OCI-LY1 (cell line): ENCODE measurements around the gene TIMP2.

Experiments used
- H2AFZ ChIP-seq: fragments of 200-600 bp; sonication (generic), shearing (Covaris generic); 2 replicates; pipeline ENCODE4 v1.6.0; 2014; ENCODE audit warnings: antibody characterized with exemption, mild to moderate bottlenecking, low read length
- H3F3A ChIP-seq: fragments of 200-600 bp; sonication (generic), shearing (Covaris generic); 2 replicates; pipeline ENCODE4 v1.6.0; 2014; ENCODE audit warnings: mild to moderate bottlenecking, antibody characterized with exemption, low read length, moderate library complexity; ENCODE audit not compliant: insufficient read depth
- H3K27ac ChIP-seq: fragments of 200-600 bp; sonication (generic); 2 replicates; pipeline ENCODE4 v1.5.1; 2014; ENCODE audit warnings: low read length, mixed run types, mild to moderate bottlenecking, low read depth; ENCODE audit not compliant: poor library complexity, severe bottlenecking
- H3K27me3 ChIP-seq: fragments of 200-600 bp; sonication (generic); 2 replicates; pipeline ENCODE4 v1.6.0; 2014; ENCODE audit warnings: antibody characterized with exemption, mild to moderate bottlenecking, low read length, moderate library complexity; ENCODE audit not compliant: insufficient read depth
- H3K36me3 ChIP-seq: fragments of 200-600 bp; sonication (generic); 2 replicates; pipeline ENCODE4 v1.6.1; 2014; ENCODE audit warnings: mild to moderate bottlenecking, antibody characterized with exemption, low read length, moderate library complexity, mixed read lengths; ENCODE audit not compliant: insufficient read depth
- H3K4me1 ChIP-seq: fragments of 200-600 bp; sonication (generic); 2 replicates; pipeline ENCODE4 v1.5.1; 2014; ENCODE audit warnings: mild to moderate bottlenecking, low read length, moderate library complexity; ENCODE audit not compliant: insufficient read depth, severe bottlenecking
- H3K4me2 ChIP-seq: fragments of 200-600 bp; sonication (generic), shearing (Covaris generic); 2 replicates; pipeline ENCODE4 v1.6.1; 2014; ENCODE audit warnings: low read length
- H3K4me3 ChIP-seq: fragments of 200-600 bp; sonication (generic); 2 replicates; pipeline ENCODE4 v1.5.1; 2014; ENCODE audit warnings: low read length, low read depth, mild to moderate bottlenecking, mixed read lengths; ENCODE audit not compliant: poor library complexity, severe bottlenecking
- H3K79me2 ChIP-seq: fragments of 200-600 bp; shearing (Covaris generic); 2 replicates; pipeline ENCODE4 v1.6.1; 2016; ENCODE audit warnings: mixed run types, low read length, mixed read lengths; ENCODE audit not compliant: insufficient read depth
- H3K9ac ChIP-seq: fragments of 200-600 bp; sonication (generic), shearing (Covaris generic); 2 replicates; pipeline ENCODE4 v1.6.1; 2014; ENCODE audit warnings: mild to moderate bottlenecking, low read length, mixed read lengths
- H3K9me2 ChIP-seq: fragments of 200-600 bp; sonication (generic), shearing (Covaris generic); 2 replicates; pipeline ENCODE4 v1.6.1; 2014; ENCODE audit warnings: low read depth, mild to moderate bottlenecking, low read length, mixed read lengths
- H3K9me3 ChIP-seq: fragments of 200-600 bp; shearing (Covaris generic); 2 replicates; pipeline ENCODE4 v1.6.1; 2014; ENCODE audit warnings: low read length, mixed read lengths
- H4K20me1 ChIP-seq: fragments of 200-600 bp; sonication (generic), shearing (Covaris generic); 2 replicates; pipeline ENCODE4 v1.6.0; 2016; ENCODE audit warnings: mild to moderate bottlenecking, low read length; ENCODE audit not compliant: insufficient read depth
- CTCF ChIP-seq: fragments of 200-600 bp; sonication (generic), shearing (Covaris generic); IDR thresholded peaks from 2 replicates; pipeline ENCODE4 v1.5.1; 2017; ENCODE audit warnings: mild to moderate bottlenecking, antibody characterized with exemption, low read length, moderate library complexity, mixed read lengths
- EZH2 ChIP-seq: fragments of 200-600 bp; sonication (generic), shearing (Covaris generic); IDR thresholded peaks from 2 replicates; pipeline ENCODE4 v1.8.0; 2017; ENCODE audit warnings: borderline replicate concordance, mixed run types, mild to moderate bottlenecking, antibody characterized with exemption, low read length, moderate library complexity, mixed read lengths

TIMP2 gene

GRCh38 chr17:78838574-78839005, 86.6 kb downstream of the TIMP2 start:
- Histone ChIP-seq H3K9me2 (no peaks in the 10 kb centered on the region), H2AFZ (no peak overlapping the region), H3K27me3 (no peaks in the 10 kb centered on the region), H3K4me1 (peaks cover 30% of the 10 kb centered on the region), H3K4me2 (peak overlapping the region; percentile 89), H3K4me3 (peak overlapping the region; percentile 70), H3K9me3 (no peaks in the 10 kb centered on the region), H3K27ac (no peak overlapping the region), H3F3A (no peaks in the 10 kb centered on the region), H3K9ac (peak overlapping the region; percentile 88; the same call in 1 of the 2 replicates), H3K36me3 (peaks cover 46% of the 10 kb centered on the region), H3K79me2 (peaks cover 27% of the 10 kb centered on the region), H4K20me1 (no peaks in the 10 kb centered on the region)
- TF ChIP-seq CTCF (no peak), EZH2 (no peak)

- Histone ChIP-seq H3K4me1 (peaks cover 16% of the 10 kb centered on the region), H3K9me2 (no peaks in the 10 kb centered on the region), H3K4me2 (no peak overlapping the region), H3K27me3 (no peaks in the 10 kb centered on the region), H3K36me3 (peaks cover 67% of the 10 kb centered on the region), H3K9me3 (no peaks in the 10 kb centered on the region), H3K4me3 (no peak overlapping the region), H3K79me2 (peaks cover 27% of the 10 kb centered on the region), H3K27ac (no peak overlapping the region), H3F3A (no peaks in the 10 kb centered on the region), H4K20me1 (no peaks in the 10 kb centered on the region), H3K9ac (no peak overlapping the region), H2AFZ (no peak overlapping the region)
- TF ChIP-seq CTCF = no peak
- TF ChIP-seq EZH2 = no peak
Observed at GRCh38 chr17:78836420-78837021, 88.7 kb downstream of the TIMP2 start.

DNA sequence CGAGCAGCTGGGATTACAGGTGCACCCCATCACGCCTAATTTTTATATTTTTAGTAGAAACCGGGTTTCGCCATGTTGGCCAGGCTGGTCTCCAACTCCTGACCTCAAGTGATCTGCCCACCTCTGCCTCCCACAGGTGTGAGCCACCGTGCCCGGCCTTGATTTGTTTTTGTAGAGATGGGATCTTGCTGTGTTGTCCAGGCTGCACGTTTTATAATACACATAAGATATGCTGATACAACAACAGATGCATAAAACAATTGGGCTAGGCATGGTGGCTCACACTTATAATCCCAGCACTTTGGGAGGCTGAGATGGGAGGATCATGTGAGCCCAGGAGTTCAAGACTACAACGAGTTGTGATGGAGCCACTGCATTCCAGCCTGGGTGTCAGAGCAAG, 90.6 kb downstream of the TIMP2 start:
- no peaks in the 10 kb centered on the region for H4K20me1 ChIP-seq
- H3K79me2 ChIP-seq = peaks cover 19% of the 10 kb centered on the region
- H3K9ac ChIP-seq = no peak overlapping the region
- H3K4me2 ChIP-seq = no peak overlapping the region
- H3K4me3 ChIP-seq = no peak overlapping the region
- no peaks in the 10 kb centered on the region for H3K9me2 ChIP-seq
- no peaks in the 10 kb centered on the region for H3K27me3 ChIP-seq
- H3K4me1 ChIP-seq = peaks cover 13% of the 10 kb centered on the region
- H3F3A ChIP-seq = no peaks in the 10 kb centered on the region
- peaks cover 83% of the 10 kb centered on the region for H3K36me3 ChIP-seq
- no peak overlapping the region for H2AFZ ChIP-seq
- no peaks in the 10 kb centered on the region for H3K9me3 ChIP-seq
- no peak overlapping the region for H3K27ac ChIP-seq
- TF ChIP-seq EZH2 (no peak), CTCF (no peak)
